ENCODE measurements around the gene ARPP21.

ARPP21 gene

DNA sequence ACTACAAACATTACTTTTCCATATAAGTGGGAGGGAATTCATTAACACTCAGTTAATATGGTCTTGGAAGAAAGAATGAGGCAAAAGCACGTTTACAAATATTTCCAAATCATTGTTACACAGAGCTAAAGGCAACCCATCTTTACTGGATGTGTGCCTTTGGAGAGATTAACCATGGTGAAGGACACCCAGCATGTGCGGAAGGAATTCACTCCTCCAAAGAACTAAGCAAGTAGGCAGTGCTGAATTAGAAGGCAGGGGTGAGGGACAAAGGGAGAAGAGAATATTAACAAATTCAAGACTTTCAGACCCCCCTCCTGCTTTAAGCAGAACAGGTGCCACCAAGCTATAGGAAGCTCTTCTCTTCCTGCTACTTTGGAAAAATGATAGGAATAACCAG, 10.1 kb downstream of the ARPP21 start:
- H3K4me3 ChIP-seq (ENCODE audit: control insufficient read depth, low read depth, low read length), result no peak overlapping the region
- no peak for DNase-seq (ENCODE audit: low read depth)
- TF ChIP-seq, protein P1, sequence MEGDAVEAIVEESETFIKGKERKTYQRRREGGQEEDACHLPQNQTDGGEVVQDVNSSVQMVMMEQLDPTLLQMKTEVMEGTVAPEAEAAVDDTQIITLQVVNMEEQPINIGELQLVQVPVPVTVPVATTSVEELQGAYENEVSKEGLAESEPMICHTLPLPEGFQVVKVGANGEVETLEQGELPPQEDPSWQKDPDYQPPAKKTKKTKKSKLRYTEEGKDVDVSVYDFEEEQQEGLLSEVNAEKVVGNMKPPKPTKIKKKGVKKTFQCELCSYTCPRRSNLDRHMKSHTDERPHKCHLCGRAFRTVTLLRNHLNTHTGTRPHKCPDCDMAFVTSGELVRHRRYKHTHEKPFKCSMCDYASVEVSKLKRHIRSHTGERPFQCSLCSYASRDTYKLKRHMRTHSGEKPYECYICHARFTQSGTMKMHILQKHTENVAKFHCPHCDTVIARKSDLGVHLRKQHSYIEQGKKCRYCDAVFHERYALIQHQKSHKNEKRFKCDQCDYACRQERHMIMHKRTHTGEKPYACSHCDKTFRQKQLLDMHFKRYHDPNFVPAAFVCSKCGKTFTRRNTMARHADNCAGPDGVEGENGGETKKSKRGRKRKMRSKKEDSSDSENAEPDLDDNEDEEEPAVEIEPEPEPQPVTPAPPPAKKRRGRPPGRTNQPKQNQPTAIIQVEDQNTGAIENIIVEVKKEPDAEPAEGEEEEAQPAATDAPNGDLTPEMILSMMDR (conservative IDR thresholded peaks at IDR 0.05; ENCODE audit: control insufficient read depth, insufficient read depth, low read depth, low read length), result no peak

DNA sequence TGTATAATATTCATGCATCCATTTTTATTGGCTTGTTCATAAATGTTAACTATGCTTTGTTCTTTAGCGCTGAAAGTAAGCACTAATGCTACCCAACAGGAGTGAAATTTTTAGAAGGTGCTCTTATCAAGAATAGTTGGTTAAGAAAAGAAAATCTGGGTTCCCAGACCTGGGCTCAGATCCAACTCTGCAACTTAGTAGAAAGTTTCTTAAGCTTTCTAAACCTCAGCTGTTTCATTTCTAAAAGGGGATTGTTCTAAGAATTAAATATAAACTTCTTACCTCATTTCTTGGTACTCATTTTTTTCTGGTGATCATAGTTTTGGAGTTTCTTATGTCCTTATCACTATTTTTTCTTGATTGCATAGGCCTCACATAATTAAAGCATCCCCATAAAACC, 12.1 kb downstream of the ARPP21 start:
- no peak overlapping the region for H3K4me3 ChIP-seq (ENCODE audit: control insufficient read depth, low read depth, low read length)
- no peak for DNase-seq (ENCODE audit: low read depth)
- TF ChIP-seq, protein P1 (conservative IDR thresholded peaks at IDR 0.05; ENCODE audit: control insufficient read depth, insufficient read depth, low read depth, low read length), result no peak

DNA sequence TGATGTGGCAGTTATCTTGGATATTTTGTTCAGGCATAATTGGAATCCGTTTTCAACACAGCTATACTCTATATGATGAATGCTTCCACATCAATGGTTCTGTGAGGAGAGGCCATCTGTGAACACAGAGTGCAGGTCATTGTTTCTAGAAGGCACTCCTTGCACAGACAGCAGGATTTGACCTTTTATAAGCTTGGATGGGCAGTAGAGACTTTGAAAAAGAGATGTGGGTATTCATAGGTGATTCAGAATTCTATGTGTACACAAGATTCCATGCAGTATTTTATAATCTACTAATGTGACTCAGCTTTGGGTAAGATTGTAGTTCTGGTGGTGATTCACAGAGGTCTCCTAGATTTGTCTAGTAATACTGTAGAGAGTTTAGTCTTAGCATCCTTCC, 12.5 kb downstream of the ARPP21 start:
- TF ChIP-seq, protein P1 (conservative IDR thresholded peaks at IDR 0.05; ENCODE audit: control insufficient read depth, insufficient read depth, low read depth, low read length), result no peak
- H3K4me3 ChIP-seq (ENCODE audit: control insufficient read depth, low read depth, low read length), result no peak overlapping the region
- peak; percentile 8 for DNase-seq (ENCODE audit: low read depth)

DNA sequence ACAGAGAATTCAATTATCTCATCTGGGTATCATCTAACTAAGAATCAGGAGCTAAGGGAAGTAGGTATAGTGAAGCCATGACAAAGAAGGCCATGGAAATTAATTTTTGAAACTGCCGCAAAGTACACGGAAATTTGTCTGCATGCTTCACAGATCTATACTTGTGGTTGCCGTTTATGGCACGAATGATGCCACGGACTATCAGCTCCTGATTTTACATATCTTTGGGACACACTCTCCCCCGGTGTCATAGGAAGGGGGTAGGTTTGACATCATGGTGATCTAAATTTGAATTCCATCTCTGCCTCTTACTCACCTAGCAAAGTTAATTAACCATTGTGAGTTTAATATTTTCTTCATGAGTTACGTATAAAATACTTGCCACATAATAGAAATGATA, 14.0 kb downstream of the ARPP21 start:
- H3K4me3 ChIP-seq (ENCODE audit: control insufficient read depth, low read depth, low read length), result no peak overlapping the region
- TF ChIP-seq, protein P1 (conservative IDR thresholded peaks at IDR 0.05; ENCODE audit: control insufficient read depth, insufficient read depth, low read depth, low read length), result no peak
- no peak for DNase-seq (ENCODE audit: low read depth)

DNA sequence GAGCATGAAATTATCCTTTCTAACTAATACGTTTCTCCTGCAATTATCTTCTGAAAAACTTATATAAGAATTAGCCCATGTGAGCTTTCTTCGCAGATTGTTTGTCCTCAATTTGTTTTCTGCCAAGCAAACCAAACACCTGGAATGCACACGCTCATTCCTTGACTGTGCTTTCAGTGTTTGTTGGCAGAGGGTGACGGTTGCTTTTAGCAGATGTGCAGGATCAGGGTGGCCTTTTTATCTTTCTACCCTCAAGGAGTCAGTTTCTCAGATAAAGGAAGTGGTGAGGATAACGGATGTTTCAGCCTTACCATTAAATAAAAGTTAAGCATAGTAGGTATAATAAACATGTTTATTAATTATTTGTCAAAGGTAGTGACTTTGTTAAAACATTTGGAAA, 15.2 kb downstream of the ARPP21 start:
- TF ChIP-seq, protein P1 (conservative IDR thresholded peaks at IDR 0.05; ENCODE audit: control insufficient read depth, insufficient read depth, low read depth, low read length), result no peak
- no peak for DNase-seq (ENCODE audit: low read depth)
- no peak overlapping the region for H3K4me3 ChIP-seq (ENCODE audit: control insufficient read depth, low read depth, low read length)

DNA sequence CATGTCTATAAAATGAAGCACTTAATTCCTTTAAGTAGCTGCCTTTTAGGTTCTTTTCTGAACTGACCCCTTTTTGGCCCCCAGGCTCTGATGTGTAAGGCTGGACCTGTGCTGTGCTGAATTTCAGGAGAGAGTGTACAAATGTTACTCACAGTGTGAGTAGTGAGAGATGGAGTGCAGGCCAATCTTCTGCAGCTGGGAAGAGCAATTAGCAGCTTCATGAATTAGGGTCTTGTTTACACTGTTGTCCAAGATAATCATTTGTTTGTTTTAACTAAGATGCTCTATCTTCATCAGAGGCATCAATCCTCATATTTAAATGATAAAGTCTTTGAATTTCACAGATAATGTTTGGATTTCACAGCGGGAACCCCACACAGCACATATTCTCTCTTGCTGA, 19.4 kb downstream of the ARPP21 start:
- TF ChIP-seq, protein P1 (conservative IDR thresholded peaks at IDR 0.05; ENCODE audit: control insufficient read depth, insufficient read depth, low read depth, low read length), result no peak
- DNase-seq (ENCODE audit: low read depth), result no peak
- no peak overlapping the region for H3K4me3 ChIP-seq (ENCODE audit: control insufficient read depth, low read depth, low read length)

DNA sequence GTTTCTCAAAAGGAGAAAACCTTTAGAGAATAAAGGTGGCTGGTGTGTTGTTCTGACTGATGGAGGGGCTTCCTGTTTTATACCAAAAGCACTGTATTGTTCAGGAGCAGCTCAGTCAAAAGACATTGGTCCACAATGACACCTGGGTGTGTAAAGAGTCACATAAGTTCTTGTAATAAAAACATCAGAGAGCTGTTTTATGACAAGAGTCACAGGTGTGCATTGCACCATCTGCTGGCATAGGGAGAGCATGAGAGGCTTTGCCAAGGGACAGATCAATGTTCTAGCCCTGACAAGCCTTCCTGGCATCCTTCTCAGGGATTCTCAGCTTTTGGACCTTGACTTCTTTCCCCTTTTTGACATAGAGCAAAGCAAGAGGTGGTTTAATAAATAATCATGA, 20.4 kb downstream of the ARPP21 start:
- TF ChIP-seq, protein P1 (conservative IDR thresholded peaks at IDR 0.05; ENCODE audit: control insufficient read depth, insufficient read depth, low read depth, low read length), result no peak
- H3K4me3 ChIP-seq (ENCODE audit: control insufficient read depth, low read depth, low read length), result no peak overlapping the region
- no peak for DNase-seq (ENCODE audit: low read depth)

Data from fibroblast of mammary gland (primary cell).